Stimulated activated CD4-positive, alpha-beta T cell treated with anti-CD3 and anti-CD28 coated beads, Interleukin-12 subunit alpha, Interleukin-12 subunit beta, amount 100 ng/mL, for 48 hours (primary cell): ENCODE results near the gene MYO6.

ENCODE experiments used
- DNase-seq, 3 donors: peaks; one replicate each; pipeline ENCODE4 v3.0.0-alpha.2; 2020; ENCODE audit warnings: low read depth in 2 of 3, low spot score in 1 of 3

The MYO6 gene

GRCh38 chr6:75819776-75820487 lies 70.9 kb downstream of the MYO6 start:
- DNase-seq = no peak

DNA sequence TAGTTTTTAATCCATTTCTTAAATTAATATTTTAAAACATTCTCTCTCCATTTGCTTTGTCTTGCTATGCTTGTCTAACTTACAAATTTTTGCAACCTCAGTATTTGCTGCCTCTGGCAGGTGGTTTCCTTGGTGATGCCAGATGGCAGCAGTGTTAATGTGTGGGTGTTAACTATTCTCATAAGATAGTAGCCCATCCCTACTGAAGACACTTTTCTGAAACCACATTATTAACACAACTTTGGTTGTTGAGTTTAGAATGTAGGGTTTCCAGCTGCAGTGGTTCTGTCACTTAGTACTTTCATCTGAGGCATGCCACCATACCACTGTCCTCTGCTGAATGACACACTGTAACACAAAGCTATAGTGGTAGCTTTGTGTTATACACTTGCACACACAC lies 75.1 kb downstream of the MYO6 start:
- DNase-seq = no peak

DNA sequence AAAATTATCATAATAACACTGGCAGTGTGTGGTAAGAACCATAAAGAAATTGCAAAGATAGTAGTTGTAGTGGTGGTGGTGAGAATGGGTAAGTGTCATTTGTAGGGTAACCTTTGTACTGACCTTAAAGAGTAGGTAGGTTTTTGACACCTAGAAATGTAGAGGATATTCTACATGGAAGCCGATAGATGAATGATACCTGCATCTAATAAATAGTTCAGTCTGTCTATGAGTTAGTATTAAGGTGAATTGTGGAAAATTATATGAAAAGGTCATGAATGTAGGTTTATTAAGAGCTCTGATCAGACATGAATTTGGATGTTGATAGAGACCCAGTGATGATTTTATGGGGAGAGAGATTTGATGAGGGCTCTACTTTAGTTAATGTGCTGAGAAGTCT lies 78.1 kb downstream of the MYO6 start:
- no peak for DNase-seq

DNA sequence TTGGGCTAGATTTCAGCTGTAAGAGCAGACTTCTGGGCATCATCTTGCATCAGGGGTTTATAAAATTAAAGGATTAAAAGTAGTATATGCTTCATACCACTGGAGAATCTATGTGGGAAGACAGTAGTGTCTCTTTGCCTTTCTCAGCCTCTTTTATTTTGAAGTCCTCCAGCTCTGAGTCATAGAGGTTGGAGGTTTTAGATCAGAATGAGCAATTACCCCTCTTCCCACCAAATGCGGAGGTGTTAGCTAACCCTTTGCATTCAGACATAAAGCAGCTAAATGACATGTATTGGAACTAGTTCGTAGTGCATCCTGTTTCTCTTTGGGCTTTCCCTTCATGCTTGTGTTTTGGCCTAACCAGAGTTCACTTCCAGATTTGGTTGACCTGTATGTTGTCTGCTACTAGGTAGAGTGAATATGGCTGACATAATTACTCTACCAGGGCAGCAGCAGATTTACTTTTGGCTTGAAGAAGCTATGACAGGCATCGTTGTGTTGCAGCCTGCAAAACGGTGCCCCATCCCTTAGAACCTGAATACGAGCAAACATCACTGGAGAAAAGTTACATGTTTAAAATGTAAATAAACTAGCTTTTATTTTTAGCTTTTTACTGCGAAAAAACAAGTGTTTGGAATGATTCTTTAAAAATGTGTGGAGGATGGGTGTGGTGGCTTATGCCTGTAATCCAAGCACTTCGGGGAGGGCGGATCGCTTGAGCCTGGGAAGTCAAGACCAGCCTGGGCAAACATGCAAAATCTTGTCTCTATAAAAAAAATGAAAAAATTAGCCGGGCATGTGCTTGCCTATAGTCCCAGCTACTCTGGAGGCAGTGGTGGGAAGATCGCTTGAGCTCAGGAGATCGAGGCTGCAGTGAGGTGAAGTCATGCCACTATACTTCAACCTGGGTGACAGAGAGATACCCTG lies 82.2 kb downstream of the MYO6 start:
- DNase-seq = peak in 2 of 3 donors; percentile 12 to 18

DNA sequence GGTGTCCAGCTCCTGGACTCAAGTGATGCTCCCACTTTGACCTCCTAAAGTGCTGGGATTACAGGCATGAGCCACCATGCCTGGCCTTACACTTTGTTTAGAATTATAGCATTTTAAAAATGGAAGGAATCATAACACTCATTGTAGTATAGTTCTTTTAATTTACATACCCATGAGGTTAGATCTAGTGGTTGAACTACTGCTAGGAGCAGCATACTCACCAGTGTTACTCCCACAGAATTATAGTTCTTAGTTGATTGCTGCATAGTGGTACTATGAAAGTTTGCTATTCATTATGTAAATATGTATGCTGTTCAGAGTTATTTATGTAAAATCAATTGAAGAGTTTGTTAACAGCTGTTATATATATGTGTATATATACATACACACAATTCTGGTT lies 85.4 kb downstream of the MYO6 start:
- no peak for DNase-seq

GRCh38 chr6:75842191-75842590 lies 93.2 kb downstream of the MYO6 start:
- no peak for DNase-seq

- DNase-seq = no peak
Measured at GRCh38 chr6:75842732-75843131, 93.7 kb downstream of the MYO6 start.

DNA sequence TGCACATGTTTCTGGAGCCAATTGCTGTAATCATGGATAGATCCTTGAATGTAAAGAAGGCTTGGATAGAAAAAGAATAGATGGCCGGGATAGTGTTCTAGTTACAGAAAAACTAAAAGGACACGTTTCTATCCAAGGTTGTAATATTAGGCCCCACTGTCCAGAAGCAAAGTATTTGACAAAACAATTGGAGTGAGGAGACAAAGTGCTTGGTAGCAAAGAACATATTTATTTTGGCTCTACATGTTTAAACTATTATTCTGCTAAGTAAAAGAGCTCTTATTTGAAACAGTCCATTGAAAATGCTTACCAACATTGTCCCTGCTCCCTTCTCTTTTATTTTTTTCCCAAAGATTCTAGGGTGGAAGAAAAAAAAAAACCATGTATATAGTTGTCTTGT lies 94.4 kb downstream of the MYO6 start:
- DNase-seq = no peak

DNA sequence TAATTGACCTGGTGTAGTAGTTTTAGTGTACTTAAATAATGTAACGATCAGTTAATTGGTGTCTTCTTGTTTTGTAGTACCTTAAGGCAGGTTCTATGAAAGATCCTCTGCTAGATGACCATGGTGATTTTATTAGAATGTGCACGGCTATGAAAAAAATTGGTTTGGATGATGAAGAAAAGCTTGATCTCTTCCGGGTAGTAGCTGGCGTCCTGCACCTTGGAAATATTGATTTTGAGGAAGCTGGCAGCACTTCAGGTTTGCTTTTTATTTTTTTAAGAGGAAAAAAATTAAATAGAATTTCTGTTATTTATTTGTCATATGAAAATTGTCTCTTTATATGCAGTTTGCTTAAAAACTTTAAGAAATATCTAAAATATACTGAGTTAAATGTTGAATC lies 99.2 kb downstream of the MYO6 start:
- no peak for DNase-seq

GRCh38 chr6:75849329-75850025 lies 100.4 kb downstream of the MYO6 start:
- no peak for DNase-seq

DNA sequence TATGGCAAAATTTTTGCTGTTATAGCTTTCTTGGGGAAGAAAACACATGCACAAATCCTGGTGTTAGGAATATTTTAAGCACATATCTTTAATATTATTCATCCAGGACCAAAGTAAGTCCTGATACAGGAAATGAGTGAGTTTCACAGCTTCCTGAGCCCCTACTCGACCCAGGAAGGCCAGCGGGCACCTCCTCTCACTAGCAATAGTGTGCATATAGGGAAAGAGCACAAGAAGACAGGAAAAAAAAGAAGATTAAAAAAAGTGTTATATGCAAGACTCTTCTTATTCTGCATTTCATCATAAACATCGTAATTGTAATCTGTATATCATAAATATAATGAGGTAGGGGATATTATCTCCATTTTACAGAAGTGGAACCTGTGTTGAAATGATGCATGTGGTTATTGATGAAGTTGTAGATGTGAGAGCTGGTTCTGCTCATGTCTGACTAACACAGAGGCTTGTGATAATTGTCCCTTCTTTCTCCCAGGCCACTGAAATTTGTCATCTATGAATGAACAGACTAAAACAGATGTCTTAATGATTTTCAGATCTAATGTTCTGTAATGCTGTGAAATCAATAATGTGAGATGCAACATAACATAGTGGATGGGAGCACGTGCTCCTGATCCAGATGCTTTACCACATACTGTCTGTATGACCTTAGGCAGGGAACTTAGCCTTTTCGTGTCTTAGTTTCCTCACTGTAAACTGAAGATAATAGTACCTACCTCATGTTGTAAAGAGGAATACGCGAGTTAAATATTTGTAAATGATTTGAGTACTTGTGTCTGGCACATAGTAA lies 101.2 kb downstream of the MYO6 start:
- DNase-seq = no peak

DNA sequence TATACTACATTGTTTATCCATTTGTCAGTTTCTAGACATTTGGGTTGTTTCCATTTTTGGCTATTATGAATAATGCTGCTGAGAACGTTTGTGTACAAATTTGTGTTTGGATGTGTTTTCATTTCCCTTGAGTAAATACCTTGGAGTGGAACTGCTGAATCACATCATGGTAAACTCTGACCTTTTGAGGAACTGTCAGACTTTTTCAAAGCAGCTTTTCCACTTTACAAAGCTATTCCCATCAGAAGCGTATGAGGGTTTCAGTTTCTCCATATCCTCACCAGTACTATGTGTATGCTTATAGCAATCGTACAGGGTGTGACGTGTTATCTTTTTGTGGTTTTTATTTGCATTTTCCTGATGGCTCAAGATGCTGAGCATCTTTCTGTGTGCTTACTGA lies 103.7 kb downstream of the MYO6 start:
- DNase-seq = no peak

GRCh38 chr6:75853806-75854205 lies 104.8 kb downstream of the MYO6 start:
- no peak for DNase-seq

DNA sequence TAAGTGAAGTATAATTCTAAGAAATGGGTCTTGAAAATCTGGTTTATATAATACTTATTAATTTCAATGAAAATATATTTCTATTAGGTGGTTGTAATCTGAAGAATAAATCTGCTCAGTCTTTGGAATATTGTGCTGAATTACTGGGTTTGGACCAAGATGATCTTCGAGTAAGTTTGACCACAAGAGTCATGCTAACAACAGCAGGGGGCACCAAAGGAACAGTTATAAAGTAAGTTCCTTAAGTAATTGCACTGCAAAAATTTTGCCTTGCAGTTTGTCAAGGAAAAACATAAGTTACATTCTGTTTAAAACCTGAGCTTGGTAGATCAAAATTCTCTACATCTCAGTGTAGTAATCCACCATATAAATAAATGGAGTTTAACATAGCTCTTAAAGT lies 106.0 kb downstream of the MYO6 start:
- peak in 1 of 3 donors; percentile 32 for DNase-seq

DNA sequence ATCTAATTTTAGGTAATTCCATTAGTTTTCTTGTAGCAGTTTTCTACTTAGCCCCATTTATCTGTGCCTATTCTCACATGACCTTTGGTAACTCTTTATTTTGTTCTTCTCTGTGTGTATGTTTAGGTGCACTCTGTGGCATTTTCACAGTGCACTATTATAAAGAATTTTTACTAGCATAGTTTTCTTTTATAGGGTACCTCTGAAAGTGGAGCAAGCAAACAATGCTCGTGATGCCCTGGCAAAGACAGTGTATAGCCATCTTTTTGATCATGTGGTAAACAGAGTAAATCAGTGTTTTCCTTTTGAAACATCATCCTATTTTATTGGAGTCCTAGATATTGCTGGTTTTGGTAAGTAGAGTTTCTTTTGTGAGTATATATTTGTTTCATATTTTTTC lies 107.9 kb downstream of the MYO6 start:
- no peak for DNase-seq

DNA sequence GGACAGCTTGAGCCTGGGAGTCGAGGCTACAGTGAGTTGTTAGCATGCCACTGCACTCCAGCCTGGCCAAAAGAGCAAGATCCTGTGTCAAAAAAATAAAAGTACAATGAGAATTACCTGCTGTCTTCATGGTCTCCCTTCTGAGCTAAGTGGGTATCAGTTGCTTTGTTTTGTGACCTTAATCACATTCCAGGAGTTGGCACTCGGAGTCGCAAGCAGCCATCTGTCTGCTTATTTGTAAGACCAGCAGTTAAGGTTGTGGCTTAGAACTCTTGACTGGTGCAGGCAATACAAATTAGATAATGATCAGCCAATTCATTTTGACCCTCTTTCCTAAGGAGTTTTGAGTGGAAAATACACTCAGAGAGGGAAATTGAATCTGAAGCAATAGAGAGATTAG lies 114.0 kb downstream of the MYO6 start:
- no peak for DNase-seq

- DNase-seq = no peak
Measured at GRCh38 chr6:75863784-75864183, 114.7 kb downstream of the MYO6 start.

DNA sequence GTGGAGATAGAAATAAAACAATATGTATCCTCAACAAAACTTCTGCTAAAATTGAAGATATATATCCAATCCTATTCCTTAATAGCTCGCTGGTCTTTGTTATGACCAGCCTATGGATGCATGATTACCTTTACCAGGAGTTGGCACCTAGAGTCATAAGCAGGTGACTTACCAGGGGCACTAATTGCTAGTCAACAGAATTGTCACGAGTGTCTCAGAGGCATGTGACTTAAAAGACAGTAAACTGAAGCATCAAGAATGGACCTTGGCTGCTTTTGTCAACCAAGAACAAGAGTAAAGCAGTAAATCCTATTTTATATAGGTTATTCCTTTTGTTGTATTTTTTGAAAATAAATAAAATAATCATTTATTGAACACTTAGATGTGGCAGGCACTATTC lies 115.4 kb downstream of the MYO6 start:
- no peak for DNase-seq

DNA sequence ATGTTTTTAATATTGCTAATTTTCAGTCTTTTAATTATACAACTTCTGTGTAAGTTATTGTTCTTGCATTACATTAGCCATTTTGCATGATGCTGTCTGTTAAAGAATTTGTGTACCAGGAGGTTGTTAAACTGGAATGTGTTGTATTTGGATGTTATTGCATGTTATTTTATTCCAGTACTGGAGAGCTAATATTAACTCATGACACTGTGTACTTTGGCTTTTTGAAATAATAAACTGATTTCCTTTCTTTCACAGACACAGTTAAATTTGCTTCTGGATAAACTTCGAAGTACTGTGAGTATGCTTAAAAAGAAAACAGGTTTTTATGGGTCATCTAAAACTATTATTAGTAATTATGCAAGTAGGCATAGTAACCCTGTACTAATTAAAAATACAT lies 121.3 kb downstream of the MYO6 start:
- DNase-seq = no peak

DNA sequence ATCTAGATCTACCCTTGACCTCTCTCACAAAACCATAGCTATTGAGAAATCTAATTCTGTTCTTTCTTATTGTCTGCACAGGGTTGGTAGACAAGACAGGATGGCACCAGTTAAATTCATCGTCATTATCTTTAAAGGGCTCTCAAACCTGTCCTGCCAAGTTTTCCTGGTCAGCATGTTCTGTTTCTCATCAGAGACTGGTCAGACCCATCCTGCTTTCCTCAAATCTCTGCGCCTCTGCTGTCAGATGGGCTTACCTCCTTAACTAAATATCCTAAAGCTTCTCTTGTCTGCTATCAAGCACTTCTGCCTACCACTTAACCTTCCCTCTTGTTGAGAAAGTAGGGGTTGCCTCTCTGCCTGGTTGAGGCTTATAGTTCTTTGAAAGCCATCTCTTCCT lies 125.2 kb downstream of the MYO6 start:
- no peak for DNase-seq

GRCh38 chr6:75876152-75876551 lies 127.1 kb downstream of the MYO6 start:
- no peak for DNase-seq
